ENCODE data around the gene M1AP. TPM values are rescaled to one million over a fixed set of nuclear protein-coding genes. Genes with fewer than 3 reads are reported as not detected.
A peak's percentile ranks its signal among the peaks of the same experiment; 100 is the strongest.

M1AP gene
- total and polyA plus RNA-seq, 9 of the 15 experiments (the other 6 are each of a cell fraction or from before 2014, with no cell fraction given) = 0.06 to 0.33 (median 0.11) TPM; not detected in 4

DNA sequence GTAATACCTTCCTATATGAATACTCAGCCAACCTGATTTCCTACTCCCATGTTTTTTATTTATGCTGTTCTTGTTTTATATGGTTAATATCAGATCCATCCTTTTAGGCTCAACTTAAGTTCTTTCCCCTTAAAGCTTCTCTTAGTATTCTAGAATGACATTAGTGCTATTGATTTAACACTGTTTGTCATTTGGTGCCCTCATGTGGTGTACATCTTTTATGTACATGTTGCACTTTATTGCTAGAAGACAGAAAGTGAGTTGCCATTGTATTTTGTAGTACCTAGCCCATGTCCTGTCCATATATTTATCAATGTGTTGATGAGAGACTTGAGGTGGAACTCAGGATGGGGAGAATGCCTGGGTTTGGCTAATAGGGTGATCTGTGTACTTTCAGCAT, 115.9 kb downstream of the M1AP start (continued):
- TF ChIP-seq KDM4B (IDR thresholded peaks at IDR 0.05; ENCODE audit: borderline replicate concordance in 2 of 2, low read depth in 1 of 2) (no peak), MAFK (IDR thresholded peaks at IDR 0.05; ENCODE audit: low read length) (no peak), SMARCB1 (IDR thresholded peaks at IDR 0.05; ENCODE audit: insufficient read length, low read depth) (no peak), ZNF274 (IDR thresholded peaks at IDR 0.05; ENCODE audit: borderline replicate concordance, low read depth, low read length) (no peak), TCFL5 (CRISPR knock-in tag; conservative IDR thresholded peaks at IDR 0.05) (no peak), SETDB1 (IDR thresholded peaks at IDR 0.05; ENCODE audit: low read length) (no peak), HMGN3 (IDR thresholded peaks at IDR 0.05; ENCODE audit: borderline replicate concordance, extremely low read depth, insufficient read length, low read depth, low read length) (no peak), SUPT5H (IDR thresholded peaks at IDR 0.05) (no peak), RAD21 (CRISPR knock-in tag; conservative IDR thresholded peaks at IDR 0.05 in 1 of 2, IDR thresholded peaks at IDR 0.05 in 1 of 2) (peak; percentile 73 to 82), ZBTB17 (CRISPR knock-in tag; IDR thresholded peaks at IDR 0.05) (no peak), ASH1L (IDR thresholded peaks at IDR 0.05; ENCODE audit: borderline replicate concordance, low read depth, partially characterized antibody) (no peak), MYC (IDR thresholded peaks at IDR 0.05; ENCODE audit: low read depth, low read length) (no peak), MYC (CRISPR knock-in tag; IDR thresholded peaks at IDR 0.05; ENCODE audit: borderline replicate concordance, low read depth) (no peak), NFE2L1 (tag; IDR thresholded peaks at IDR 0.05; ENCODE audit: borderline replicate concordance, low read depth) (no peak), ZFP36 (IDR thresholded peaks at IDR 0.05; ENCODE audit: low read depth, low read length, partially characterized antibody) (no peak), PHF20 (IDR thresholded peaks at IDR 0.05; ENCODE audit: partially characterized antibody) (no peak), GATAD2B (IDR thresholded peaks at IDR 0.05; ENCODE audit: borderline replicate concordance) (no peak), ZNF316 (IDR thresholded peaks at IDR 0.05) (peak; percentile 77), MBD2 (IDR thresholded peaks at IDR 0.05; ENCODE audit: borderline replicate concordance, low read depth) (no peak), ADNP (tag; IDR thresholded peaks at IDR 0.05) (no peak), MAFG (tag; conservative IDR thresholded peaks at IDR 0.05) (peak; percentile 67)
- TF ChIP-seq, protein P1, sequence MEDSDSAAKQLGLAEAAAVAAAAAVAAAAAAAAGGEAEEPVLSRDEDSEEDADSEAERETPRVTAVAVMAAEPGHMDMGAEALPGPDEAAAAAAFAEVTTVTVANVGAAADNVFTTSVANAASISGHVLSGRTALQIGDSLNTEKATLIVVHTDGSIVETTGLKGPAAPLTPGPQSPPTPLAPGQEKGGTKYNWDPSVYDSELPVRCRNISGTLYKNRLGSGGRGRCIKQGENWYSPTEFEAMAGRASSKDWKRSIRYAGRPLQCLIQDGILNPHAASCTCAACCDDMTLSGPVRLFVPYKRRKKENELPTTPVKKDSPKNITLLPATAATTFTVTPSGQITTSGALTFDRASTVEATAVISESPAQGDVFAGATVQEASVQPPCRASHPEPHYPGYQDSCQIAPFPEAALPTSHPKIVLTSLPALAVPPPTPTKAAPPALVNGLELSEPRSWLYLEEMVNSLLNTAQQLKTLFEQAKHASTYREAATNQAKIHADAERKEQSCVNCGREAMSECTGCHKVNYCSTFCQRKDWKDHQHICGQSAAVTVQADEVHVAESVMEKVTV (CRISPR knock-in tag; IDR thresholded peaks at IDR 0.05) = peak; percentile 69; the same call in 1 of the 2 replicates
